Tibial nerve (tissue), 4 donors: ENCODE measurements around the gene IAH1. TPM values are rescaled to one million over a fixed set of nuclear protein-coding genes. Genes with fewer than 3 reads are reported as not detected.

ENCODE experiments used
- DNase-seq, 2 donors: peaks; one replicate each; pipeline ENCODE4 v3.0.0-alpha.2; 2019; ENCODE audit warnings: low spot score in 2 of 2
- H3K27ac ChIP-seq, 4 donors: fragments of 200-600 bp; sonication (generic) in 3 of 4; one replicate each; pipeline ENCODE4 v1.5.1; 2017 to 2019; ENCODE audit warnings: mild to moderate bottlenecking in 1 of 4
- H3K27me3 ChIP-seq, 2 donors: fragments of 200-600 bp; sonication (generic) in 1 of 2; one replicate each; pipeline versions ENCODE4 v1.5.1 to v1.6.0; 2017 to 2019
- H3K36me3 ChIP-seq, 3 donors: fragments of 200-600 bp; sonication (generic); one replicate each; pipeline ENCODE4 v1.5.1; 2018 to 2019
- H3K4me1 ChIP-seq, 4 donors: fragments of 200-600 bp; sonication (generic) in 3 of 4; one replicate each; pipeline ENCODE4 v1.5.1; 2017 to 2019
- H3K4me3 ChIP-seq, 4 donors: fragments of 200-600 bp; sonication (generic) in 3 of 4; one replicate each; pipeline ENCODE4 v1.5.1; 2017 to 2019; ENCODE audit warnings: mild to moderate bottlenecking in 1 of 4, moderate library complexity in 1 of 4
- H3K9me3 ChIP-seq, 4 donors: fragments of 200-600 bp; sonication (generic) in 3 of 4; one replicate each; pipeline ENCODE4 v1.5.1; 2017 to 2019
- EP300 ChIP-seq, 2 donors: sonication (generic); formaldehyde crosslinking; IDR thresholded peaks; one replicate each; pipeline ENCODE4 v1.6.1; 2017; ENCODE audit warnings: antibody characterized with exemption in 2 of 2, mild to moderate bottlenecking in 1 of 2
- POLR2A ChIP-seq, 2 donors: fragments of 450-650 bp; IDR thresholded peaks; one replicate each; pipeline ENCODE4 v1.6.1; 2017; ENCODE audit warnings: antibody characterized with exemption in 2 of 2, mild to moderate bottlenecking in 2 of 2, moderate library complexity in 2 of 2
- WGBS, 2 donors: methylation state at CpG; one replicate each; pipeline ENCODE4 v1.1.5; 2018; 5-methylcytosine and 5-hydroxymethylcytosine counted together
- total RNA-seq, 4 donors: library from RNA; depleted of rRNA; stranded (reverse); fragments of >200 nt; gene quantifications; one replicate each; pipeline ENCODE4 v1.1.0, GENCODE V29; 2016
- TF ChIP-seq, protein P1 (sequence below), 5 experiments: fragments of 200-600 bp in 3 of 5; fragments of 450-650 bp in 2 of 5; sonication (generic) in 3 of 5; IDR thresholded peaks; one replicate each; pipeline ENCODE4 v1.5.1; 2016 to 2019; ENCODE audit warnings: antibody characterized with exemption in 5 of 5, mild to moderate bottlenecking in 3 of 5, moderate library complexity in 2 of 5

The IAH1 gene
- total RNA-seq, 4 donors from 2014 or later, result 41.9 to 55.1 (median 50.9) TPM

DNA sequence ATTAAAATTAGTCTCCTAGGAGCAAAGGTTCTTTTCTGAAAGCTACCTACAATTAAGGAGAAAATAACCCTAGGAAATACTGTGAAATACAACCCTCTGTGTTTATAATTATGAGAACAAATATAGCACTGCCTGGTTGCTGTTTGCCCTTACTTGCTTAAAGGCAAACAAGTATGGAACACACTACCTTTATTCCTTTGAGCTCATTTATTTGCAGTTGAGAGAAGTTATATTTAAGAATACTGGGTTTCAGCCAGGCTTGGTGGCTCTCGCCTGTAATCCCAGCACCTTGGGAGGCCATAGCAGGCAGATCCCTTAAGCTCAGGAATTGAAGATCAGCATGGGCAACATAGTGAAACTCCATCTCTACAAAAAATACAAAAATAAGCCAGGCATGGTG, 23.1 kb upstream of the IAH1 start:
- no peaks in the 10 kb centered on the region for H3K4me1 ChIP-seq
- H3K27me3 ChIP-seq, result no peaks in the 10 kb centered on the region
- H3K9me3 ChIP-seq, result no peaks in the 10 kb centered on the region
- no peak for DNase-seq
- TF ChIP-seq, protein P1, sequence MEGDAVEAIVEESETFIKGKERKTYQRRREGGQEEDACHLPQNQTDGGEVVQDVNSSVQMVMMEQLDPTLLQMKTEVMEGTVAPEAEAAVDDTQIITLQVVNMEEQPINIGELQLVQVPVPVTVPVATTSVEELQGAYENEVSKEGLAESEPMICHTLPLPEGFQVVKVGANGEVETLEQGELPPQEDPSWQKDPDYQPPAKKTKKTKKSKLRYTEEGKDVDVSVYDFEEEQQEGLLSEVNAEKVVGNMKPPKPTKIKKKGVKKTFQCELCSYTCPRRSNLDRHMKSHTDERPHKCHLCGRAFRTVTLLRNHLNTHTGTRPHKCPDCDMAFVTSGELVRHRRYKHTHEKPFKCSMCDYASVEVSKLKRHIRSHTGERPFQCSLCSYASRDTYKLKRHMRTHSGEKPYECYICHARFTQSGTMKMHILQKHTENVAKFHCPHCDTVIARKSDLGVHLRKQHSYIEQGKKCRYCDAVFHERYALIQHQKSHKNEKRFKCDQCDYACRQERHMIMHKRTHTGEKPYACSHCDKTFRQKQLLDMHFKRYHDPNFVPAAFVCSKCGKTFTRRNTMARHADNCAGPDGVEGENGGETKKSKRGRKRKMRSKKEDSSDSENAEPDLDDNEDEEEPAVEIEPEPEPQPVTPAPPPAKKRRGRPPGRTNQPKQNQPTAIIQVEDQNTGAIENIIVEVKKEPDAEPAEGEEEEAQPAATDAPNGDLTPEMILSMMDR (IDR thresholded peaks at IDR 0.05), result no peak
- TF ChIP-seq EP300 (IDR thresholded peaks at IDR 0.05) (no peak), POLR2A (IDR thresholded peaks at IDR 0.05) (no peak)
- H3K27ac ChIP-seq, result no peak overlapping the region
- no peak overlapping the region for H3K4me3 ChIP-seq
- WGBS, 2 donors, result 90 to 96% methylated on average over 1 of the region's 1 CpG
- H3K36me3 ChIP-seq, result peaks cover 0 to 90% (median 0%) of the 10 kb centered on the region in 3 donors

GRCh38 chr2:9460441-9461017, 13.8 kb upstream of the IAH1 start:
- H3K36me3 ChIP-seq, result peaks cover 0 to 70% (median 0%) of the 10 kb centered on the region in 3 donors
- DNase-seq, result no peak
- TF ChIP-seq, protein P1 (IDR thresholded peaks at IDR 0.05), result no peak
- no peak for TF ChIP-seq POLR2A (IDR thresholded peaks at IDR 0.05)
- no peak for TF ChIP-seq EP300 (IDR thresholded peaks at IDR 0.05)
- no peak overlapping the region for H3K27ac ChIP-seq
- 53 to 56% methylated on average over 3 of the region's 3 CpGs for WGBS, 2 donors
- no peaks in the 10 kb centered on the region for H3K9me3 ChIP-seq
- no peaks in the 10 kb centered on the region for H3K27me3 ChIP-seq
- no peaks in the 10 kb centered on the region for H3K4me1 ChIP-seq
- no peak overlapping the region for H3K4me3 ChIP-seq

- peaks cover 0 to 68% (median 0%) of the 10 kb centered on the region in 3 donors for H3K36me3 ChIP-seq
- no peak overlapping the region for H3K27ac ChIP-seq
- H3K27me3 ChIP-seq, result no peaks in the 10 kb centered on the region
- no peaks in the 10 kb centered on the region for H3K4me1 ChIP-seq
- no peaks in the 10 kb centered on the region for H3K9me3 ChIP-seq
- 76 to 87% methylated on average over 3 of the region's 3 CpGs for WGBS, 2 donors
- TF ChIP-seq EP300 (IDR thresholded peaks at IDR 0.05) (no peak), POLR2A (IDR thresholded peaks at IDR 0.05) (no peak)
- TF ChIP-seq, protein P1 (IDR thresholded peaks at IDR 0.05), result no peak
- DNase-seq, result no peak
- no peak overlapping the region for H3K4me3 ChIP-seq
Measured at GRCh38 chr2:9461079-9461478, 13.3 kb upstream of the IAH1 start.

- WGBS, 2 donors, result 90 to 93% methylated on average over 5 of the region's 5 CpGs
- H3K27me3 ChIP-seq, result no peaks in the 10 kb centered on the region
- H3K27ac ChIP-seq, result no peak overlapping the region
- H3K36me3 ChIP-seq, result peaks cover 0 to 66% (median 0%) of the 10 kb centered on the region in 3 donors
- H3K4me1 ChIP-seq, result no peaks in the 10 kb centered on the region
- no peak overlapping the region for H3K4me3 ChIP-seq
- no peak for DNase-seq
- TF ChIP-seq, protein P1 (IDR thresholded peaks at IDR 0.05), result no peak
- TF ChIP-seq POLR2A (IDR thresholded peaks at IDR 0.05), result no peak
- no peak for TF ChIP-seq EP300 (IDR thresholded peaks at IDR 0.05)
- H3K9me3 ChIP-seq, result no peaks in the 10 kb centered on the region
Measured at GRCh38 chr2:9462313-9462712, 12.0 kb upstream of the IAH1 start.

GRCh38 chr2:9462886-9463697, 11.3 kb upstream of the IAH1 start:
- H3K9me3 ChIP-seq, result no peaks in the 10 kb centered on the region
- H3K36me3 ChIP-seq, result peaks cover 0 to 63% (median 0%) of the 10 kb centered on the region in 3 donors
- TF ChIP-seq, protein P1 (IDR thresholded peaks at IDR 0.05), result no peak
- no peak for TF ChIP-seq POLR2A (IDR thresholded peaks at IDR 0.05)
- TF ChIP-seq EP300 (IDR thresholded peaks at IDR 0.05), result no peak
- no peak for DNase-seq
- H3K4me3 ChIP-seq, result no peak overlapping the region
- 85 to 89% methylated on average over 6 of the region's 6 CpGs for WGBS, 2 donors
- no peaks in the 10 kb centered on the region for H3K27me3 ChIP-seq
- H3K4me1 ChIP-seq, result no peaks in the 10 kb centered on the region
- H3K27ac ChIP-seq, result no peak overlapping the region
